SU-DHL-6 (cell line): ENCODE measurements around the gene SUSD6.

ENCODE experiments used
- H2AFZ ChIP-seq: fragments of 200-600 bp; sonication (generic); 2 replicates; pipeline ENCODE4 v1.6.1; 2014; ENCODE audit warnings: low read depth, mild to moderate bottlenecking, moderate library complexity, mixed read lengths, antibody characterized with exemption, low read length; ENCODE audit not compliant: severe bottlenecking
- H3F3A ChIP-seq: fragments of 200-600 bp; shearing (Covaris generic); 2 replicates; pipeline ENCODE4 v1.6.0; 2016; ENCODE audit warnings: antibody characterized with exemption, mild to moderate bottlenecking; ENCODE audit not compliant: insufficient read depth
- H3K27ac ChIP-seq: fragments of 200-600 bp; sonication (generic); 2 replicates; pipeline ENCODE4 v1.5.1; 2016; ENCODE audit warnings: low read depth, mild to moderate bottlenecking, low read length, moderate library complexity, mixed read lengths
- H3K27me3 ChIP-seq: fragments of 200-600 bp; sonication (generic), shearing (Covaris generic); 2 replicates; pipeline ENCODE4 v1.6.0; 2014; ENCODE audit warnings: mild to moderate bottlenecking, low read length
- H3K36me3 ChIP-seq: fragments of 200-600 bp; sonication (generic); 2 replicates; pipeline ENCODE4 v1.6.1; 2014; ENCODE audit warnings: mild to moderate bottlenecking, low read length, mixed read lengths
- H3K4me2 ChIP-seq: fragments of 300-600, 200-600 bp; shearing (Covaris generic), sonication (generic); 2 replicates; pipeline ENCODE4 v1.6.0; 2014; ENCODE audit warnings: low read length, low read depth, mild to moderate bottlenecking; ENCODE audit not compliant: poor library complexity, severe bottlenecking
- H3K4me3 ChIP-seq: fragments of 200-600 bp; sonication (generic); 2 replicates; pipeline ENCODE4 v1.5.1; 2014; ENCODE audit warnings: antibody characterized with exemption, low read length, mild to moderate bottlenecking, mixed read lengths; ENCODE audit not compliant: insufficient read depth, poor library complexity, severe bottlenecking
- H3K79me2 ChIP-seq: fragments of 200-600 bp; sonication (generic); 2 replicates; pipeline ENCODE4 v1.6.1; 2014; ENCODE audit warnings: mild to moderate bottlenecking, low read length, moderate library complexity; ENCODE audit not compliant: insufficient read depth
- H3K9ac ChIP-seq: fragments of 200-600 bp; sonication (generic); 2 replicates; pipeline ENCODE4 v1.7.0; 2014; ENCODE audit warnings: mild to moderate bottlenecking, low read length
- H3K9me2 ChIP-seq: fragments of 200-600 bp; sonication (generic); replicated peaks from 2 replicates; pipeline ENCODE4 v1.6.1; 2014; ENCODE audit warnings: low read length; ENCODE audit not compliant: insufficient read depth
- H3K9me3 ChIP-seq: fragments of 200-600 bp; sonication (generic); 2 replicates; pipeline ENCODE4 v1.6.1; 2014; ENCODE audit warnings: low read length, mixed read lengths; ENCODE audit not compliant: insufficient read depth
- H4K20me1 ChIP-seq: fragments of 200-600 bp; sonication (generic); 2 replicates; pipeline ENCODE4 v1.6.1; 2014; ENCODE audit warnings: low read depth, mild to moderate bottlenecking, antibody characterized with exemption, low read length, moderate library complexity, mixed read lengths
- EZH2phosphoT487 ChIP-seq: fragments of 200-600 bp; sonication (generic), shearing (Covaris generic); conservative IDR thresholded peaks from 2 replicates; pipeline ENCODE4 v1.6.1; 2018; ENCODE audit warnings: mild to moderate bottlenecking, antibody characterized with exemption, low read length, moderate library complexity, mixed read lengths
- TF ChIP-seq, protein P1 (sequence below): fragments of 200-600 bp; sonication (generic); IDR thresholded peaks from one replicate; pipeline ENCODE4 v1.5.1; 2017; ENCODE audit warnings: antibody characterized with exemption, mild to moderate bottlenecking, low read length, moderate library complexity; ENCODE audit not compliant: insufficient read depth, poor library complexity, severe bottlenecking

The SUSD6 gene

GRCh38 chr14:69572841-69573135 is 38.6 kb upstream of the SUSD6 start:
- H3K27me3 ChIP-seq: no peaks in the 10 kb centered on the region
- no peaks in the 10 kb centered on the region for H4K20me1 ChIP-seq
- H3K79me2 ChIP-seq: no peaks in the 10 kb centered on the region
- H3K9me3 ChIP-seq: no peaks in the 10 kb centered on the region
- H3K9me2 ChIP-seq: no peaks in the 10 kb centered on the region
- H3K9ac ChIP-seq: no peak overlapping the region
- no peaks in the 10 kb centered on the region for H3K36me3 ChIP-seq
- TF ChIP-seq, protein P1, sequence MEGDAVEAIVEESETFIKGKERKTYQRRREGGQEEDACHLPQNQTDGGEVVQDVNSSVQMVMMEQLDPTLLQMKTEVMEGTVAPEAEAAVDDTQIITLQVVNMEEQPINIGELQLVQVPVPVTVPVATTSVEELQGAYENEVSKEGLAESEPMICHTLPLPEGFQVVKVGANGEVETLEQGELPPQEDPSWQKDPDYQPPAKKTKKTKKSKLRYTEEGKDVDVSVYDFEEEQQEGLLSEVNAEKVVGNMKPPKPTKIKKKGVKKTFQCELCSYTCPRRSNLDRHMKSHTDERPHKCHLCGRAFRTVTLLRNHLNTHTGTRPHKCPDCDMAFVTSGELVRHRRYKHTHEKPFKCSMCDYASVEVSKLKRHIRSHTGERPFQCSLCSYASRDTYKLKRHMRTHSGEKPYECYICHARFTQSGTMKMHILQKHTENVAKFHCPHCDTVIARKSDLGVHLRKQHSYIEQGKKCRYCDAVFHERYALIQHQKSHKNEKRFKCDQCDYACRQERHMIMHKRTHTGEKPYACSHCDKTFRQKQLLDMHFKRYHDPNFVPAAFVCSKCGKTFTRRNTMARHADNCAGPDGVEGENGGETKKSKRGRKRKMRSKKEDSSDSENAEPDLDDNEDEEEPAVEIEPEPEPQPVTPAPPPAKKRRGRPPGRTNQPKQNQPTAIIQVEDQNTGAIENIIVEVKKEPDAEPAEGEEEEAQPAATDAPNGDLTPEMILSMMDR: no peak
- no peak for TF ChIP-seq EZH2phosphoT487
- no peak overlapping the region for H3K4me3 ChIP-seq
- H2AFZ ChIP-seq: no peak overlapping the region
- H3K4me2 ChIP-seq: no peak overlapping the region
- H3K27ac ChIP-seq: no peak overlapping the region
- H3F3A ChIP-seq: no peaks in the 10 kb centered on the region

DNA sequence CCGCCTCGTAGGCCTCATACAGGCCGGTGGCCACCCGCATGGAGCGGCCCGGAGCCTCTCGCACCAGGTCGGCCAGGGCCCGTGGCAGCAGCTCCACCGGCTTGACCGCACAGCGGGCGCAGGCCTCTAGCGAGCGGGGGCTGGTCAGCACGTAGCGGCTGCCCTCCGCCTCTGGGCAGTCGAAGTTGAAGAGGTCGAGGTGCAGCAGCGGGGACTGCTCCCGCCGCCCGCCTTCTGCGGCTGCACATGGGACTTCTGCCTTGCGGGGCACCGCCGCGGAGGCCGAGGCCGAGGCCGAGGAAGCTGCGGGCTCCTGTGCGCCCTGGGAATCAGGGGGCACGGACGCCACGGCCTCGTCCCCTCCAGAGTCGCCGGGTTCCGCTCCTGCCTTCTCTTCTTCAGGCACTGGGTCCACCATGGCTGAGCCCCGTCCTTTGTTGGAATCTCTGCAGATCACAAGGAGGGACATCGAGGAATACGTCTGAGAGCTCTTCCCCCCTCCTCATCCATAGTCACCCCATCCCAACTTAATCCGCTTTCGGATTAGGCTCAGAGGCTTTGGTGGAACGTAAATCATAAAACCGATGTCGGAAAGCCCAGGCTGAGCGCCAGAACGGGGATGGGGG is 38.1 kb upstream of the SUSD6 start:
- Histone ChIP-seq H3K4me3 (no peak overlapping the region), H3K36me3 (no peaks in the 10 kb centered on the region), H3K9ac (no peak overlapping the region), H3K9me2 (no peaks in the 10 kb centered on the region), H3K9me3 (no peaks in the 10 kb centered on the region), H3F3A (no peaks in the 10 kb centered on the region), H4K20me1 (no peaks in the 10 kb centered on the region), H3K79me2 (no peaks in the 10 kb centered on the region), H3K27ac (no peak overlapping the region), H3K27me3 (no peaks in the 10 kb centered on the region), H3K4me2 (no peak overlapping the region), H2AFZ (no peak overlapping the region)
- TF ChIP-seq EZH2phosphoT487: no peak
- TF ChIP-seq, protein P1: no peak

GRCh38 chr14:69573831-69574262 is 37.5 kb upstream of the SUSD6 start:
- H3K9me3 ChIP-seq: no peaks in the 10 kb centered on the region

GRCh38 chr14:69574263-69574953 is 37.0 kb upstream of the SUSD6 start, which contains the start of gene CCDC177:
Gene CCDC177, minus strand, starts transcription at chr14:69574871. Its CDS starts 1,249 bp downstream, at chr14:69573622.
- Histone ChIP-seq H4K20me1 (no peaks in the 10 kb centered on the region), H3K9me3 (no peaks in the 10 kb centered on the region), H3K9me2 (no peaks in the 10 kb centered on the region), H3K27ac (no peak within 1 kb of the TSS), H3K79me2 (no peaks in the 10 kb centered on the region), H3F3A (no peaks in the 10 kb centered on the region), H3K27me3 (no peaks in the 10 kb centered on the region), H3K4me2 (peak within 1 kb of the TSS; percentile 23), H3K36me3 (no peaks in the 10 kb centered on the region), H3K9ac (no peak within 1 kb of the TSS), H3K4me3 (no peak within 1 kb of the TSS), H2AFZ (no peak within 1 kb of the TSS)
- no peak for TF ChIP-seq EZH2phosphoT487
- TF ChIP-seq, protein P1: peak; percentile 97

More at GRCh38 chr14:69573831-69574262, 37.5 kb upstream of the SUSD6 start:
- Histone ChIP-seq H3F3A (no peaks in the 10 kb centered on the region), H3K9ac (no peak overlapping the region), H3K27ac (no peak overlapping the region), H4K20me1 (no peaks in the 10 kb centered on the region), H3K4me2 (no peak overlapping the region), H3K4me3 (no peak overlapping the region), H3K27me3 (no peaks in the 10 kb centered on the region), H3K79me2 (no peaks in the 10 kb centered on the region), H3K9me2 (no peaks in the 10 kb centered on the region), H3K36me3 (no peaks in the 10 kb centered on the region), H2AFZ (no peak overlapping the region)
- TF ChIP-seq EZH2phosphoT487: no peak
